ENCODE measurements around the gene ACVR2A. TPM values are rescaled to one million over a fixed set of nuclear protein-coding genes. Genes with fewer than 3 reads are reported as not detected.

ACVR2A gene
- total and polyA plus RNA-seq, 2 of the 4 experiments (the other 2 are of a cell fraction), result 1.8 to 6.8 TPM

- BruUV-seq (replicated peaks), result no TSS peak
- Histone ChIP-seq H2BK15ac (ENCODE audit: low read depth, low read length) (no peak overlapping the region), H3K36me3 (ENCODE audit: control insufficient read depth, insufficient read depth, low read length) (0 out of 2 replicates have a peak, but pooled peaks cover 5% of the 10 kb centered on the region), H3K27ac (ENCODE audit: insufficient read depth, low read length) (no peak overlapping the region), H3K27me3 (ENCODE audit: control insufficient read depth, insufficient read depth, low read length) (no peaks in the 10 kb centered on the region), H3K4ac (ENCODE audit: low read depth, low read length) (no peak overlapping the region), H4K20me1 (ENCODE audit: insufficient read depth, low read length) (no peaks in the 10 kb centered on the region), H3K4me3 (ENCODE audit: insufficient read depth, low read depth, low read length) (no peak overlapping the region), H3K23ac (ENCODE audit: low read depth, low read length) (no peak overlapping the region), H2BK120ac (ENCODE audit: low read depth, low read length) (no peak overlapping the region), H3K79me1 (ENCODE audit: low read depth in 1 of 2, low read length in 2 of 2) (no peaks in the 10 kb centered on the region), H4K8ac (ENCODE audit: low read depth in 2 of 2, low read length in 2 of 2) (no peak overlapping the region), H3K4me1 (ENCODE audit: control insufficient read depth, insufficient read depth, low read length) (no peaks in the 10 kb centered on the region), H3K14ac (replicated peaks; ENCODE audit: low read depth, low read length) (no peak overlapping the region), H3K56ac (ENCODE audit: extremely low read depth, insufficient read depth, low read length) (no peak overlapping the region), H2AK5ac (ENCODE audit: low read depth, low read length) (no peak overlapping the region), H3K18ac (ENCODE audit: low read depth, low read length) (no peak overlapping the region), H4K5ac (ENCODE audit: low read depth, low read length) (no peak overlapping the region), H3K9me1 (ENCODE audit: insufficient read depth, low read length) (no peaks in the 10 kb centered on the region), H2BK5ac (ENCODE audit: low read depth, low read length, poor library complexity, severe bottlenecking) (no peak overlapping the region), H3K9ac (ENCODE audit: low read depth, low read length) (no peak overlapping the region), H2AFZ (replicated peaks; ENCODE audit: low read length, poor library complexity) (no peak overlapping the region), H3K9me3 (ENCODE audit: control insufficient read depth, insufficient read depth, low read length) (no peaks in the 10 kb centered on the region), H3K4me2 (ENCODE audit: low read depth, low read length) (no peak overlapping the region), H4K91ac (ENCODE audit: insufficient read depth, low read depth, low read length) (no peak overlapping the region), H2AK9ac (replicated peaks; ENCODE audit: low read depth, low read length, poor library complexity) (no peak overlapping the region), H2BK20ac (ENCODE audit: low read depth, low read length) (no peak overlapping the region)
- intact Hi-C loops (cut with micrococcal nuclease), result no loop called here
- in situ Hi-C loops (cut with MboI; ENCODE audit: low sequenced_read_pairs), result loop anchor here (25.0 kb wide), 1 partner anchor 837 kb away; no protein-coding TSS in a partner anchor
- ATAC-seq (ENCODE audit: low read depth) (no peak), DNase-seq (no peak)
- no CpG with 5 or more reads among the region's 3 CpGs for WGBS, 2 experiments (ENCODE audit: extremely low coverage in 2 of 2, insufficient read length in 1 of 2)
- CTCF ChIA-PET, result no interaction called here
- dilution Hi-C loops (cut with HindIII; ENCODE audit: low sequenced_read_pairs, unreplicated experiment), result no loop called here
- TF ChIP-seq MAFK (IDR thresholded peaks at IDR 0.05; ENCODE audit: low read depth, low read length), result no peak
- TF ChIP-seq POLR2A (IDR thresholded peaks at IDR 0.05; ENCODE audit: low read depth, low read length), result no peak
- no peak for TF ChIP-seq MAZ (IDR thresholded peaks at IDR 0.05; ENCODE audit: borderline replicate concordance, low read depth, low read length)
- no peak for TF ChIP-seq RCOR1 (IDR thresholded peaks at IDR 0.05; ENCODE audit: insufficient replicate concordance, low read length)
- TF ChIP-seq CEBPB (IDR thresholded peaks at IDR 0.05; ENCODE audit: low read depth, low read length), result no peak
- TF ChIP-seq FOS (IDR thresholded peaks at IDR 0.05; ENCODE audit: low read depth, low read length), result no peak
- no peak for TF ChIP-seq USF2 (IDR thresholded peaks at IDR 0.05; ENCODE audit: low read depth, low read length)
- no peak for TF ChIP-seq NFE2L2 (IDR thresholded peaks at IDR 0.05; ENCODE audit: low read depth, low read length)
- no peak for TF ChIP-seq BHLHE40 (IDR thresholded peaks at IDR 0.05; ENCODE audit: low read depth, low read length)
- no peak for TF ChIP-seq RFX5 (IDR thresholded peaks at IDR 0.05; ENCODE audit: low read depth, low read length)
- TF ChIP-seq MXI1 (IDR thresholded peaks at IDR 0.05; ENCODE audit: borderline replicate concordance, low read depth, low read length), result no peak
- no peak for TF ChIP-seq ELK1 (IDR thresholded peaks at IDR 0.05; ENCODE audit: borderline replicate concordance, low read depth, low read length)
- POLR2A ChIA-PET (ENCODE audit: unreplicated experiment), result no interaction called here
Measured at GRCh38 chr2:147923846-147924245, 79.0 kb downstream of the ACVR2A start.
